Mammary microvascular endothelial cell (primary cell): Measurements from ENCODE around the gene LCE1A. TPM values are rescaled to one million over a fixed set of nuclear protein-coding genes. Genes with fewer than 3 reads are reported as not detected.

Experiments
- total RNA-seq: library from RNA; depleted of rRNA; stranded (reverse); fragments of >200 nt; gene quantifications from 2 replicates; pipeline ENCODE4 v1.2.3, GENCODE V29; 2015

Gene LCE1A, protein sequence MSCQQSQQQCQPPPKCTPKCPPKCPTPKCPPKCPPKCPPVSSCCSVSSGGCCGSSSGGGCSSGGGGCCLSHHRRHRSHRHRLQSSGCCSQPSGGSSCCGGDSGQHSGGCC
- total RNA-seq = not detected in 2 replicates

DNA sequence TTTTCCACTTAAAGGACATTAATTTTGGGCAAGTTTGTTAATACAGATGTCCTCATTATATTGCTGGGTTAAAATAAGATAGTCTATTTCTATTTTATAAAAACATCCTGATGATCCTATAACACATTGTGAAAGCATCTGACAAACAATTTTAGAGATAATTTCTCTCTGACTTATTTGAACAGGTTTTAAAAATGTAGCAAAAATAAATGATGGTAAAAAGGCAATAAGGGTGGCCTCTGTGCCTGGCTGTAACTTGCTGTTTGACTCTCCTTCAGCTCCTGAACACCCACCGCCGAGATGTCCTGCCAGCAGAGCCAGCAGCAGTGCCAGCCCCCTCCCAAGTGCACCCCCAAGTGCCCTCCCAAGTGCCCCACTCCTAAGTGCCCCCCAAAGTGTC, at the start of gene LCE1A:
Gene LCE1A (plus strand): TSS at position 301 of the 400 bp plus-strand sequence. CDS start 0 bp downstream, at position 301.

GRCh38 chr1:152786077-152786476, 41.2 kb upstream of the LCE1A start, which contains the start of gene LCE1E:
Gene LCE1E, plus strand, starts transcription at chr1:152786257. Its CDS starts 1,043 bp downstream, at chr1:152787300.

DNA sequence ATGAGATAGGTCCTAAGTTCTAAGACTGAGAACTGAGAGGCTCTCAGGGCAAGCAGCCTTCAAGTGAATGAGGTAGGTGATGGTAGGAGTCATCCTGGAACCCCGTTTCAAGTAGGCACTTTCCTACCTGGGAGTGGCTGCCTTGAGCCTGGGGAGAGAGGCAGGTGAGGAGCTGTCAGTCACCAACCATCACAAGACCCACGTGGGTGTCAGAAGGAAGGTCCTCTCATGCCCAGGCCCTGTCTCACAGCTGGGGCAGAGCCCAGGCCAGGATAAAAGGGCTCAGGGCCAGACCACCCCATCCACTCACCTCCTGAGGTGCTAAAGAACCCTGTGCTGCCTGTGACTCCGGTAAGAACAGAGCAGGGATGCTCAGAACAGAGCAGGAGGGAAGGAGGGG, 30.9 kb upstream of the LCE1A start, which contains the start of gene LCE1D:
Gene LCE1D (plus strand): TSS at position 301 of the 400 bp plus-strand sequence. CDS start 1,074 bp downstream, outside the sequence.

GRCh38 chr1:152806576-152806975, 20.7 kb upstream of the LCE1A start, which contains the start of gene LCE1C:
Gene LCE1C, minus strand, starts transcription at chr1:152806651. Its CDS starts 1,173 bp downstream, at chr1:152805478.

GRCh38 chr1:152811671-152812070, 15.6 kb upstream of the LCE1A start, which contains the start of gene LCE1B:
Gene LCE1B, plus strand, starts transcription at chr1:152811971. Its CDS starts 476 bp downstream, at chr1:152812447.

DNA sequence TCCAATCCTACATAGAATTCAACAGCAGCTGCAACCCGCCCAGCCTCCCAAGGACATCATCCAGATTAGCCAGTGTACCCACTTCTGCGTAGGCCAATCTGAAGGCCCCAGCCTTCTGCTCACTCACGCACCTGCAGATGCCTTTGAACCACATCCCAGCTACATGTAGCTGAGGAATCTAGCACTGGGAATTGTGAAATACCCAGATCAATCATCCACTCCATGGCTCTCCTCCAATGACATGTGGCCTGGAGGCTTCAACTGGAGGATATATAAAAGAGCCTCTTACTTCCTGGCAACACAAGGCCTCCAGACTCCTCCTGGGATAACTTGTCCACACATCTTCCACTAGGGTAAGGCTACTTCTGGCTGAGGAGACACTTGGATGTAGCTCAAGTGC, 15.3 kb downstream of the LCE1A start, which contains the start of gene LCE6A:
Gene LCE6A (plus strand): TSS at position 301 of the 400 bp plus-strand sequence. CDS start 665 bp downstream, outside the sequence.

DNA sequence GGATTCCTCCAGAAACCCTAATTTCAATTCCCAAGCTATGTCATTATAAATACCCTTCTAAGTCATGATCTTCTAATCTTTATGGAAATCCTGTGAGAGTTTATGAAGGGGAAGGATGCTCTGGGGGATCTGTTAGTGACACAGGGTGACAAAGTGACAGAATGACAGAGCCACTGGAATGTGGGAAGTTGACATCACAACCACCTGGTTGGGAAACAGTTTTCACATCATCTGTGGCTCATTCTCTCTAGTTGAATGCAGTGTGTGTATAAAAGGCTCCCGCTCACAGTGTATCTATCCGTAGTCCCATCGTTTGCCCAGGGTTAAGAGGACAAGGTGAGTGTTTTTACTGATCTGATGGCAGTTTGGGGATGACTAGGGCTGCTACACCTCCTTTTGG, 32.4 kb downstream of the LCE1A start, which contains the start of gene LCE7A:
Gene LCE7A (plus strand): TSS at position 301 of the 400 bp plus-strand sequence. CDS start 702 bp downstream, outside the sequence.

Other genes with a start within 250 kb of the LCE1A start
- gene LCE3D, start 247.0 kb upstream of the LCE1A start, total RNA-seq = not detected in 2 replicates
- gene LCE3C, start 227.2 kb upstream of the LCE1A start, total RNA-seq = not detected in 2 replicates
- not detected in 2 replicates for gene LCE3B, start 213.7 kb upstream of the LCE1A start, total RNA-seq
- not detected in 2 replicates for gene LCE3A, start 204.4 kb upstream of the LCE1A start, total RNA-seq
- not detected in 2 replicates for gene LCE2D, start 164.1 kb upstream of the LCE1A start, total RNA-seq
- gene LCE2C, start 152.2 kb upstream of the LCE1A start, total RNA-seq = not detected in 2 replicates
- not detected in 2 replicates for gene LCE2B, start 141.3 kb upstream of the LCE1A start, total RNA-seq
- gene LCE2A, start 129.1 kb upstream of the LCE1A start, total RNA-seq = not detected in 2 replicates
- gene LCE4A, start 119.3 kb upstream of the LCE1A start, total RNA-seq = not detected in 2 replicates
- gene KPRP, start 69.4 kb upstream of the LCE1A start, total RNA-seq = not detected in 2 replicates
- not detected in 2 replicates for gene LCE1F, start 52.3 kb upstream of the LCE1A start, total RNA-seq
- not detected in 2 replicates for gene LCE1E, start 41.2 kb upstream of the LCE1A start, total RNA-seq
- gene LCE1D, start 30.8 kb upstream of the LCE1A start, total RNA-seq = not detected in 2 replicates
- gene LCE1C, start 20.8 kb upstream of the LCE1A start, total RNA-seq = not detected in 2 replicates
- not detected in 2 replicates for gene LCE1B, start 15.5 kb upstream of the LCE1A start, total RNA-seq
- not detected in 2 replicates for gene LCE6A, start 15.4 kb downstream of the LCE1A start, total RNA-seq
- not detected in 2 replicates for gene LCE7A, start 32.5 kb downstream of the LCE1A start, total RNA-seq
- gene SMCP, start 50.8 kb downstream of the LCE1A start, total RNA-seq = not detected in 2 replicates
- not detected in 2 replicates for gene IVL, start 81.1 kb downstream of the LCE1A start, total RNA-seq
- not detected in 2 replicates for gene SPRR5, start 119.7 kb downstream of the LCE1A start, total RNA-seq
- gene SPRR4, start 143.2 kb downstream of the LCE1A start, total RNA-seq = not detected in 2 replicates
- gene SPRR1A, start 156.6 kb downstream of the LCE1A start, total RNA-seq = not detected in 2 replicates
- gene SPRR3, start 174.3 kb downstream of the LCE1A start, total RNA-seq = not detected in 2 replicates
- not detected in 2 replicates for gene SPRR1B, start 203.7 kb downstream of the LCE1A start, total RNA-seq
- not detected in 2 replicates for gene SPRR2D, start 213.6 kb downstream of the LCE1A start, total RNA-seq
- gene SPRR2A, start 230.0 kb downstream of the LCE1A start, total RNA-seq = not detected in 2 replicates
- gene SPRR2B, start 244.1 kb downstream of the LCE1A start, total RNA-seq = not detected in 2 replicates